Renal cortex interstitium (tissue), 11 donors: ENCODE results near the gene SRRM3. TPM values are rescaled to one million over a fixed set of nuclear protein-coding genes. Genes with fewer than 3 reads are reported as not detected.
"Not testable (repeated sequence)": the region's sequence is repeated elsewhere in the genome, so short reads cannot be mapped to it uniquely, and the experiment has no call there.

Experiments used
- DNase-seq, 11 donors: peaks; one replicate each; pipeline ENCODE4 v3.0.0-alpha.2; 2013; ENCODE audit warnings: low read depth in 9 of 11, low spot score in 4 of 11; ENCODE audit errors: extremely low read depth in 1 of 11
- polyA plus RNA-seq, 3 donors: library from polyadenylated mRNA; unstranded; fragments of 120-200 nt; gene quantifications; one replicate each; pipeline ENCODE4 v1.2.1, GENCODE V29; 2013; ENCODE audit not compliant: insufficient read length in 3 of 3

The SRRM3 gene
- polyA plus RNA-seq, 3 donors = 1.00 to 2.3 (median 2.3) TPM

DNA sequence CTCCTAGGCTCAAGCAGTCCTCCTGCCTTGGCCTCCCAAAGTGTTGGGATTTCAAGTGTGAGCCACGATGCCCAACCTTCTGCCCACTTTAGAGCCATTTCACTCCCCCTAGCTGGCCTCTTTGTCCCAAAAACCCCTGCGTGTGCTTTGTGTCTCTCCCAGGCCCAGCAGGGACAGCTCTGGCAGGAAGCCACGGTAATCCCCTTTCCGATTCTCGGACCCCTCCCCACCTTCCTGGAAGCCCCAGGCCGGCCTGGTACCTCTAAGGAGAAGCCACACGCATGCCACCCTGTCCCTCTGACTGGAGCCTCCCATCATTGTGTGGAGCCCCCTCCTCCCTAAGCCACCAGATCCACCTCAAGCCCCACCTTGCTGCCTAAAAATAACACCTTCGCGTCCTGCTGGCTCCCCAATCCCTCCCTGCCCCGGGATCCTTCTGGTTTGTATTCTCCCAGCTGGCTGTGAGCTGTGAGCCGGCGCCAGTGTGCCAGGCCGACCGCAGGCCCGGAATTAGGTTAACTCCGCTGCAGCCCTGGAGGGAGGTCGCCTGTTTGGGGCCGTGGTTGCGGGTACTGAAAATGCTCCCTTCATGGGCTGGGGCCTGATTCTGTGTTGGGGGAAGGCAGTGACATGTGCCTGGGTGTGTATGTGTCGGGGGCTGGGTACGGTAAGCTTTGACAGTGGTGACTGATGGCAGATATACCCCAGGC is 16.4 kb upstream of the SRRM3 start:
- DNase-seq = no peak

GRCh38 chr7:76187272-76187671 is 14.4 kb upstream of the SRRM3 start:
- no peak for DNase-seq

DNA sequence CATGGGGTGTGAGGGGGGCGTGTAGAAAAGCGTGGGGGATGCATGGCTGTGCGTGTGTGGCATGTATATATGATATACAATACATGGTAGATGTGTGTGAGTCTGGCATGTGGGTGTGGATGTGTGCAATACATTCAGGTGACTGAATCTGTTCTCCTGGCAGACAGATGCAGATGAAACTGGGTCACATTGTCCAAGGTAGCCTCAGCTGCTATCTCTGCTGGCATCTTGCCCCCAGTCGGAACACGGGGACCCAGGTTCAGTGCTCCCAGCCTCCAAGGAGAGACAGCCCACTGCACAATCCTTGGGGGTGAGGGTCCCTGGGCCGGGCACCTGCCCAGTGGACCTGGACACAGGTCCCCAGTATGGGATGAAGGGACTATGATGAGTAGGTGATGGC is 12.4 kb upstream of the SRRM3 start:
- DNase-seq = no peak

GRCh38 chr7:76191783-76192240 is 9.9 kb upstream of the SRRM3 start:
- DNase-seq = no peak

DNA sequence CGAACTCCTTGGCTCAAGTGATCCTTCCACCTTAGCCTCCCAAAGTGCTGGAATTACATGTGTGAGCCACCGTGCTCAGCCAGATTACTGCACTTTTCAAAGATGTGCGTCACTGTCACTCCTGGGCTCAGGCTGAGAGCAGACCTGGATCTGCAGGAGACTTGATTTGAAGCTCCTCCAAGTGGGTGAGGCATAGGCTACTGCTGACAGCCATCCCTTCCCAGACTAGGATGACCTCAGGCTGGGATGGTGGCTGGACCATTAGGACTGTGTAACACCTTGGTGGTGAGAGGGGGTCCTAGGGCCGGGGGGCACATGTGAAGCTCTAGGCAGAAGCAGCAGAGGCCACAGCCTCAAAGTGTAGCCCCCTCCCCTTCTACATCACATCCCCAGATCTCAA is 8.2 kb upstream of the SRRM3 start:
- DNase-seq = no peak

- DNase-seq = peak in 1 of 11 donors; percentile 6
These were observed 7.8 kb upstream of the SRRM3 start for GRCh38 chr7:76193883-76194282.

GRCh38 chr7:76196786-76197185 is 4.9 kb upstream of the SRRM3 start:
- no peak for DNase-seq

GRCh38 chr7:76198202-76198601 is 3.5 kb upstream of the SRRM3 start:
- no peak for DNase-seq

DNA sequence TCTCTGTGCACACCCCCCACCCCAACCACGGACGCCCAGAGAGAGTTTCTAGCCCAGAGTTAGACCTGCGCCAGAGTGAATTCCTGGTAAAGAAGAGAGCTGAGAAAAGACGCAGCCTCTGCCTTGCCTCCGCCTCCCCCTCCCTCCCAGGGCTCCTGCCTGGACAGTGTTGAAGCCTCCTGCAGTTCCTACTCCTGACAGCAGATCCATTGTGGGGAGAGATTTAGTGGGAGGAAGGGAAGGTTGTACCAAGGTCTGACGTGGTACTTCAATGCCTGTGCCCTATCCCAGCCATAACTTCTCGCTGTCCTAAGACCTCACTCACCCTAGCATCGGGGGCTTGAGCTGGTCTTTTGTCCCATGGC is 952 bp downstream of the SRRM3 start:
- no peak for DNase-seq

DNA sequence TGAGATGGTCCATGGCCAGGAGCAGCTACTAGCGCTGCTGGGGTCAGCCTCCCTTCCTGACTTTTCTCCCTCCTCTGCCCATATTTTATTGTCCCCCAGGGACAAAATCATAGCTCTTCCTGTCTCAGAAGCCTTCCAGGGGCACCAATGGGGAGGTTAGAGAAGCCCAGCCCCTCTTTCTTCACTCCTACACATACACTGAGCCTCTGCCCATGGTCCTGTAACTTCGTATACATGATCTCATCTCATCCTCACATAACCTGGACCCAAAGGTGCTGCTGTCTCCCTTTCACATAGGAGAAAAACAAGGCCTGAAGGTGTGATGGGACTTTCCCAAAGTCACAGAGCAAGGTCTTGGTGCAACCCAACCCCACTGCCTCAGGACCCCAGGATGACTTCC is 2.5 kb downstream of the SRRM3 start:
- DNase-seq = no peak

- DNase-seq = no peak
These were observed 4.9 kb downstream of the SRRM3 start for GRCh38 chr7:76206633-76207032.

GRCh38 chr7:76209310-76209709 is 7.6 kb downstream of the SRRM3 start:
- no peak for DNase-seq

DNA sequence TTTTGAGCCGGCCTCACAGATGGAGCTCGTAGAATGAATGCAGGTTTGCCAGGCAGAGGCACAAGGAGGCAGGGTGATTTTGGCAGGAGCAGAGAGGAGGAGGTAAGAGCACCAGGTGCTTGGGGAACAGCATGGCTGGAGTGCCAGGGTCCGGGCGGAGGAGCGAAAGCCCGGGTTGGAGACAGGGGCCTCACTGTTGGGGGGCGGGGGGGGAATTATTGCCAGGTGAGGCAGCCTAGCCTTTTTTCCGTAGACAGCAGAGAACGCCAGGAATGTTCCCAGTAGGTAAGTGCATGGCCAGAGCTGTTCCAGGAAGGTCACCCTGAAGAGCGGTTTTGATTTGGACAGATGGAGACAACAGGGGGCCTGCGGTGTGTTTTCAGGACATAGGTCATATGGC is 9.5 kb downstream of the SRRM3 start:
- DNase-seq = no peak

DNA sequence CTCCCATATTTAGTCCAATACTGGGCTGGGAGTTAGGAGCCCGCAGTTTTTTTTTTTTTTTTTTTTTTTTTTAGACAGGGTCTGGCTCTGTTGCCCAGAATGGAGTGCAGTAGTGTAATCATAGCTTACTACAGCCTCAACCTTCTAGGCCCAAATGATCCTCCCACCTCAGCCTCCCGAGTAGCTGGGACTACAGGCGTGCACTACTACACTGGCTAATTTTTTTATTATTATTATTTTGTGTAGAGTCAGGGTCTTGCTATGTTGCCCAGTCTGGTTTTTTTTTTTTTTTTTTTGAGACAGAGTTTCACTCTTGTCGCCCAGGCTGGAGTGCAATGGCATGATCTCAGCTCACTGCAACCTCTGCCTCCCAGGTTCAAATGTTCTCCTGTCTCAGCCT is 13.7 kb downstream of the SRRM3 start:
- DNase-seq = not testable (repeated sequence)

DNA sequence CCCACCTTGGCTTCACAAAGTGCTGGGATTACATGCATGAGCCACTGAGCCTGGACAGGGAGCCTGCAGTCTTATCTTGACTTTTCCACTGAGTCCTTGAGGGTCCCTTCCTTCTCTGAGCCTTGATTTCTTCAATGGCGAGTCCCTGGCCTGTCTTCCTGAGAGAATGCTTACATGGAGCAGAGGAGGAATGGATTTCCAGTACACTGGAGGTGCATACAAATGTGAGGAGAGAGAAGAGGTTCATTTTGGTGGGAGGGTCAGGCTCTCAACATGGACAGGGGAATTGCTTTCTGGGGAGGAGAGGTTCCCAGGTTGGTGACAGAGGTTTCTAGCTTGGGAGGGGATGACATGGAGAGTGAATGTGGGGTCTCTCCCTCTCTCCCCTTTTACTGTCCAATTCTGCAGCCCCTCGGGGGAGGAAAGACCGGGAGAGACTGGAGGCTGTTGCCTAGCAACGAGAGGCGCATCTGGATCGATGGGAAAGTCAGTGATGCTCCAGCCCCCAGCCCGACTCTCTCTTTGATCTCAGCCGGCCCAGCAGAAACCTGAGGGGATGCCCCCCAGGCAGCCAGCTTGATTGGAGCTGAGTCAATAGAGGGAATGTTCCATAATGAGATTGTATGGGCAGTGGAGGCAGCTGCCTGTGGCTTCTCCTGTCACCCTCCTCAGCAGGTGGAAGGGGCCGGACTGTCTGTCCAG is 14.8 kb downstream of the SRRM3 start:
- DNase-seq = no peak

DNA sequence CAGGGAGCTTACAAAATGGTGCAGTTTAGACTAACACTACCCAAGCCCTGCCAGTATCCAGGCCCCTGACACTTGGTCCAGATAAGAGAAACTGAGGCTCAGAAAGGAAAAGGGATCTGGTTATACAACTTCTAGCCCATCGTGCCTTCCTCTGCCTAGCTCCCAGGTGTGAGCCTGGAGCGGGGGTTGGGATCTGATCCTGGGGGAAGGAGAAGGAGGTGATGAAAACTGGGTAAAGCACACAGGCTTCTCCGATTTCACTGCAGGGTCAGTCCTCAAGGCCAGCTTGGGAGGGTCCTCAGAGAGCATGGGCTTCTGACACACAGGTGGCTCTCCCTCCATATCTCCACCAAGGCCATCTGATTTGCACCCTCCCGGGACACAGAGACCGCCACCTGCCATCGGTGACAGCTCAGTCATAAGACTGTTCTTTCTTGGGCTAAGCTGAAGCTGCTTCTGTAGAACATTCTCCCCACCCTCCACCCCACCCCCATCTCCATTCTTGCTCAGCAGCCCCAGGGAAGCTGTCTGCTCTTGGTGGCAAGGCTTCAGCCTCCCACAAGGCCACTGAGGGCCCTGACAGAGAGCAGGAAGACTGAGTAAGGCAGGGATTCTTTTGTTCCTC is 16.4 kb downstream of the SRRM3 start:
- DNase-seq = no peak

DNA sequence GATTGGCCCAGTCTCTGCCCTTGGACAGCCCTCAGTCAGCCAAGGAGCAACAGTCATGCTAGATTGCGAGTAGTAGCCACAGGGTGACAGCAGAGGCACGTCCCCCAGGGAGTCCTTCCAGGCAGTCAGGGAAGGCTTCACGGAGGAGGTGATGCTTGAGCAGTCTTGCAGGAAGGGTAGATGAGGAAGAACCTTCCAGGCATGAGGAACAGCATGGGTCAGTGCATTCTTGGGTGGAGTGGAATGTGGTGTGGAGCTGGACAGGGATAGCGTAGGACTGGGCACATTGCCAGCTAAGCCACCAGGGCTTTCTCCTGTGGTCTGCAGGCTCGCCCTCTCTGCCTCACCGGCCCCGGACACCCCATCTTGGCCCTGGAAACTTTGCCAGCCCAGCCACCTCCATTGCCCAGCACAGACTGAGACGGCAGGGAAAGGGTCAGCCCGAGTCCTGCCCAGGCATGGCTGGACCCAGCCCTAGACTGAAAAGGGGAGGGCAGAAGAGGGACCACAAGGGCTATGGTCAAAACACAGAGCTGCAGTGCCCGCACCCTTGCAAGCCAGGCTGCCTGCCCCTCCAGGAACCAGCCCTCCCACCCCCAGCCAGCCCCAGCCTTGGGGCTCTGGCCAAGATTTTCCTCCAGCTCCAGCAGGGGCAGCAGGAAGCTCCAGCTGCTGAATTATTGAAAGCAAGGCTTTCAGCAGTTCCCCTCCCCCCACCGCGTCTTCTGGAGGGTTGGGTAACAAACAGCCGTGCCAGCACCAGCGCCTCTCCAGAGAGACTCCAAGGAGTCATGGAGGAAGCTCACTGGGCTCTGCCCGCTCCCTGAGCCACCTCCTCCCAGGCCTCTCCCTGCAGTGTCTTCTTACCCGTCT is 18.7 kb downstream of the SRRM3 start:
- DNase-seq = peak in 1 of 11 donors; percentile 24

DNA sequence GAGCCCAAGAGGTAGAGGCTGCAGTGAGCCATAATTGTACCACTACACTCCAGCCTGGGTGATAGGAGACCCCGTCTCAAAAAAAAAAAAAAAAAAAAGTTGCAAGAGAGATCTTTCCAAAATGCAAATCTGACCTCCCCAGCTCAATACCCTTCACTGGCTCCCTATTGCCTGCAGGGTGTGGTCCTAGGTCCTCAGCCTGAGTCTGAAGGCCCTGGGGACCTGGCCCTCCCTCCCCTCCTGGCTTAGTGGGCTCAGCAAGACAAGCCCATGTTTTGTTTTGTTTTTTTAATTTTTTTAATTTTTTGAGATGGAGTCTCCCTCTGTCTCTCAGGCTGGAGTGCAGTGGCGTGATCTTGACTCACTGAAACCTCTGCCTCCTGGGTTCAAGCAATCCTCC is 20.6 kb downstream of the SRRM3 start:
- no peak for DNase-seq

GRCh38 chr7:76222839-76223238 is 21.1 kb downstream of the SRRM3 start:
- DNase-seq = no peak
